Gastroesophageal sphincter (tissue), 4 donors: ENCODE data around the gene FNDC10. TPM values are rescaled to one million over a fixed set of nuclear protein-coding genes. Genes with fewer than 3 reads are reported as not detected.
A peak's percentile ranks its signal among the peaks of the same experiment; 100 is the strongest.

Experiments
- ATAC-seq: fragments of 150-250 bp; one replicate; pipeline ENCODE4 v1.9.1; 2016; ENCODE audit warnings: mild to moderate bottlenecking, moderate library complexity
- H3K27ac ChIP-seq, 4 donors: fragments of 200-600 bp; sonication (generic) in 3 of 4; 1 replicate in 3 of 4; 2 replicates in 1 of 4; pipeline ENCODE4 v1.5.1; 2016 to 2019
- H3K27me3 ChIP-seq: fragments of 200-600 bp; sonication (generic); one replicate; pipeline ENCODE4 v1.5.1; 2019
- H3K36me3 ChIP-seq, 2 donors: fragments of 200-600 bp; sonication (generic); one replicate each; pipeline ENCODE4 v1.5.1; 2019; ENCODE audit warnings: control low read depth in 1 of 2
- H3K4me1 ChIP-seq, 3 donors: fragments of 200-600 bp; sonication (generic); 1 replicate in 2 of 3; 2 replicates in 1 of 3; pipeline ENCODE4 v1.5.1; 2016 to 2019; ENCODE audit warnings: control low read depth in 2 of 3
- H3K4me3 ChIP-seq, 2 donors: fragments of 200-600 bp; sonication (generic); one replicate each; pipeline ENCODE4 v1.5.1; 2019; ENCODE audit warnings: mild to moderate bottlenecking in 1 of 2, moderate library complexity in 1 of 2
- H3K9me3 ChIP-seq, 3 donors: fragments of 200-600 bp; sonication (generic); one replicate each; pipeline ENCODE4 v1.5.1; 2017 to 2019; ENCODE audit warnings: control low read depth in 2 of 3
- CTCF ChIP-seq, 4 experiments: fragments of 200-600 bp in 2 of 4; fragments of 450-650 bp in 2 of 4; sonication (generic) in 1 of 4; IDR thresholded peaks; one replicate each; pipeline ENCODE4 v1.5.1; 2017 to 2019; ENCODE audit warnings: antibody characterized with exemption in 4 of 4, mild to moderate bottlenecking in 2 of 4, moderate library complexity in 2 of 4
- EP300 ChIP-seq: sonication (generic); formaldehyde crosslinking; IDR thresholded peaks from one replicate; pipeline ENCODE4 v1.6.1; 2017; ENCODE audit warnings: antibody characterized with exemption, mild to moderate bottlenecking
- POLR2A ChIP-seq, 2 donors: fragments of 450-650 bp; IDR thresholded peaks; one replicate each; pipeline ENCODE4 v1.6.1; 2017; ENCODE audit warnings: antibody characterized with exemption in 2 of 2, mild to moderate bottlenecking in 2 of 2, moderate library complexity in 1 of 2
- POLR2AphosphoS5 ChIP-seq: sonication (generic); formaldehyde crosslinking; IDR thresholded peaks from one replicate; pipeline ENCODE4 v1.6.1; 2017; ENCODE audit warnings: antibody characterized with exemption
- WGBS, 2 donors: methylation state at CpG; one replicate each; pipeline ENCODE4 v1.1.5; 2018; ENCODE audit warnings: low coverage in 1 of 2; 5-methylcytosine and 5-hydroxymethylcytosine counted together
- total RNA-seq, 4 donors: library from RNA; depleted of rRNA; stranded (reverse); fragments of >200 nt; gene quantifications; one replicate each; pipeline ENCODE4 v1.1.0, GENCODE V29; 2016

FNDC10 gene
- total RNA-seq, 4 donors from 2014 or later: 0.54 TPM; not detected in 2

GRCh38 chr1:1550087-1550486 lies 49.8 kb downstream of the FNDC10 start:
- H3K4me1 ChIP-seq: peaks cover 0 to 27% (median 5%) of the 10 kb centered on the region in 3 donors
- no peak for ATAC-seq
- H3K9me3 ChIP-seq: no peaks in the 10 kb centered on the region
- no peak for TF ChIP-seq CTCF (IDR thresholded peaks at IDR 0.05)
- no peak for TF ChIP-seq EP300
- TF ChIP-seq POLR2AphosphoS5: no peak
- TF ChIP-seq POLR2A (IDR thresholded peaks at IDR 0.05): no peak
- 72 to 79% methylated on average over 6 to 7 of the region's 7 CpGs for WGBS, 2 donors
- peak overlapping the region in 1 of 4 donors; percentile 48 for H3K27ac ChIP-seq
- H3K27me3 ChIP-seq: no peaks in the 10 kb centered on the region
- peaks cover 0 to 13% of the 10 kb centered on the region in 2 donors for H3K36me3 ChIP-seq
- no peak overlapping the region for H3K4me3 ChIP-seq

DNA sequence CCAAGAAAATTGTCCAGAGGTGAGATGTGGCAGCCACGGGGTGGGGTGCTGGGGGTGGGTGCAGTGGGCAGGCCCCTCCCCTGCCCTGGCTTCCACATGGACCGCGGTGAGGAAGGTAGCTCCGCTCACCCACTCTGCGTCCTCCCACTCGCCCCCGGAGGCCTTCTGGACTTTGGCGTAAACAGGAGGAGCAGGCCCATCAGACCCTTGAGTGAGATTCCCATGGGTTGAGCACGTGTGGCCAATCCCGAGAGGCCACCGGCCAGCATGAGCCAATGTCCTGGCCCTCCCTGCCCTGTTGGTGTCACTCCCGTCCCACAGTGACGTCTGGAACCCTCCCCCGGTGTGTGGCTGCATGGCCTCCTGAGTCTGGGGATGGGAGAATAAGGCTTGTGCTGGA lies 51.3 kb downstream of the FNDC10 start:
- Histone ChIP-seq H3K9me3 (no peaks in the 10 kb centered on the region), H3K4me1 (peaks cover 0 to 18% (median 0%) of the 10 kb centered on the region in 3 donors), H3K27me3 (no peaks in the 10 kb centered on the region), H3K27ac (no peak overlapping the region), H3K36me3 (peaks cover 0 to 12% of the 10 kb centered on the region in 2 donors), H3K4me3 (no peak overlapping the region)
- no peak for ATAC-seq
- WGBS, 2 donors: 90% methylated on average over 7 of the region's 14 CpGs; no CpG with 5 or more reads in 1 of the 2 donors
- TF ChIP-seq POLR2A (IDR thresholded peaks at IDR 0.05) (no peak), POLR2AphosphoS5 (no peak), EP300 (no peak), CTCF (IDR thresholded peaks at IDR 0.05) (no peak)

Other genes with a start within 250 kb of the FNDC10 start
- 100 to 1,000 TPM in 1 of 4 donors, 10 to 100 TPM in 3; 69.8 to 105 (median 85.4) TPM for gene MXRA8, start 241.6 kb downstream of the FNDC10 start, total RNA-seq
- 100 to 1,000 TPM; 103 to 138 (median 108) TPM for gene AURKAIP1, start 224.9 kb downstream of the FNDC10 start, total RNA-seq
- 100 to 1,000 TPM in 2 of 4 donors, 10 to 100 TPM in 2; 31.6 to 248 (median 127) TPM for gene CCNL2, start 200.8 kb downstream of the FNDC10 start, total RNA-seq
- gene MRPL20, start 192.8 kb downstream of the FNDC10 start, total RNA-seq: 100 to 1,000 TPM; 121 to 215 (median 159) TPM
- 10 to 100 TPM in 2 of 4 donors, 1 to 10 TPM in 2; 8.7 to 16.9 (median 10.3) TPM for gene ANKRD65, start 178.9 kb downstream of the FNDC10 start, total RNA-seq
- 100 to 1,000 TPM in 2 of 4 donors, 10 to 100 TPM in 2; 59.8 to 137 (median 96.4) TPM for gene VWA1, start 164.4 kb downstream of the FNDC10 start, total RNA-seq
- 1 to 10 TPM in 1 of 4 donors, under 1 TPM in 2, not detected in 1; 0.47 to 1.1 (median 0.94) TPM for gene ATAD3C, start 150.4 kb downstream of the FNDC10 start, total RNA-seq
- 10 to 100 TPM in 2 of 4 donors, 1 to 10 TPM in 2; 4.1 to 17.9 (median 12.1) TPM for gene ATAD3B, start 128.4 kb downstream of the FNDC10 start, total RNA-seq
- 10 to 100 TPM; 14.9 to 32.9 (median 19.1) TPM for gene ATAD3A, start 88.0 kb downstream of the FNDC10 start, total RNA-seq
- 10 to 100 TPM; 12.0 to 18.1 (median 14.4) TPM for gene TMEM240, start 59.5 kb downstream of the FNDC10 start, total RNA-seq
- gene SSU72, start 25.3 kb downstream of the FNDC10 start, total RNA-seq: 100 to 1,000 TPM in 2 of 4 donors, 10 to 100 TPM in 2; 90.5 to 109 (median 98.9) TPM
- gene MIB2, start 15.4 kb upstream of the FNDC10 start, total RNA-seq: 10 to 100 TPM; 51.4 to 85.3 (median 69.3) TPM
- gene MMP23B, start 32.0 kb upstream of the FNDC10 start, total RNA-seq: 10 to 100 TPM in 2 of 4 donors, 1 to 10 TPM in 2; 5.5 to 27.2 (median 9.4) TPM
- 10 to 100 TPM; 19.2 to 59.3 (median 25.4) TPM for gene CDK11B, start 58.9 kb upstream of the FNDC10 start, total RNA-seq
- 10 to 100 TPM; 18.7 to 56.9 (median 37.9) TPM for gene SLC35E2B, start 92.7 kb upstream of the FNDC10 start, total RNA-seq
- gene CDK11A, start 124.2 kb upstream of the FNDC10 start, total RNA-seq: 10 to 100 TPM; 10.8 to 53.4 (median 23.8) TPM
- 10 to 100 TPM; 69.8 to 82.5 (median 73.8) TPM for gene NADK, start 178.3 kb upstream of the FNDC10 start, total RNA-seq